Measurements from ENCODE around the gene B3GNT2. TPM values are rescaled to one million over a fixed set of nuclear protein-coding genes. Genes with fewer than 3 reads are reported as not detected.
"Not testable (repeated sequence)": the region's sequence is repeated elsewhere in the genome, so short reads cannot be mapped to it uniquely, and the experiment has no call there.

Gene B3GNT2, protein sequence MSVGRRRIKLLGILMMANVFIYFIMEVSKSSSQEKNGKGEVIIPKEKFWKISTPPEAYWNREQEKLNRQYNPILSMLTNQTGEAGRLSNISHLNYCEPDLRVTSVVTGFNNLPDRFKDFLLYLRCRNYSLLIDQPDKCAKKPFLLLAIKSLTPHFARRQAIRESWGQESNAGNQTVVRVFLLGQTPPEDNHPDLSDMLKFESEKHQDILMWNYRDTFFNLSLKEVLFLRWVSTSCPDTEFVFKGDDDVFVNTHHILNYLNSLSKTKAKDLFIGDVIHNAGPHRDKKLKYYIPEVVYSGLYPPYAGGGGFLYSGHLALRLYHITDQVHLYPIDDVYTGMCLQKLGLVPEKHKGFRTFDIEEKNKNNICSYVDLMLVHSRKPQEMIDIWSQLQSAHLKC
- 36.7 and 37.0 TPM in 2 replicates for total RNA-seq

GRCh38 chr2:62195421-62196277 is at the start of gene B3GNT2:
B3GNT2 (plus strand) TSS chr2:62196115; CDS start chr2:62222221, 26,106 bp downstream.
- intact Hi-C loops (cut with micrococcal nuclease): loop anchor here (1.0 to 10.0 kb wide), 11 partner anchors 109 to 1662 kb away; partner anchors contain the start of genes EHBP1, MDH1, PAPOLG and PEX13

DNA sequence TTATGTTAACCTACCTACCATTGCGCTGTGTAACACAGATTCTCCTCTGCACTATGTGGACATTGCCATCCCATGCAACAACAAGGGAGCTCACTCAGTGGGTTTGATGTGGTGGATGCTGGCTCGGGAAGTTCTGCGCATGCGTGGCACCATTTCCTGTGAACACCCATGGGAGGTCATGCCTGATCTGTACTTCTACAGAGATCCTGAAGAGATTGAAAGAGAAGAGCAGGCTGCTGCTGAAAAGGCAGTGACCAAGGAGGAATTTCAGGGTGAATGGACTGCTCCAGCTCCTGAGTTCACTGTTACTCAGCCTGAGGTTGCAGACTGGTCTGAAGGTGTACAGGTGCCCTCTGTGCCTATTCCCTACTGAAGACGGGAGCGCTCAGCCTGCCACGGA is 49.1 kb upstream of the B3GNT2 start:
- intact Hi-C loops (cut with micrococcal nuclease): not testable (repeated sequence)

- intact Hi-C loops (cut with micrococcal nuclease): no loop called here
These were observed 48.2 kb upstream of the B3GNT2 start for GRCh38 chr2:62147610-62148301.

GRCh38 chr2:62149708-62150107 is 46.2 kb upstream of the B3GNT2 start:
- intact Hi-C loops (cut with micrococcal nuclease): no loop called here

GRCh38 chr2:62150597-62151305 is 45.2 kb upstream of the B3GNT2 start:
- intact Hi-C loops (cut with micrococcal nuclease): no loop called here

DNA sequence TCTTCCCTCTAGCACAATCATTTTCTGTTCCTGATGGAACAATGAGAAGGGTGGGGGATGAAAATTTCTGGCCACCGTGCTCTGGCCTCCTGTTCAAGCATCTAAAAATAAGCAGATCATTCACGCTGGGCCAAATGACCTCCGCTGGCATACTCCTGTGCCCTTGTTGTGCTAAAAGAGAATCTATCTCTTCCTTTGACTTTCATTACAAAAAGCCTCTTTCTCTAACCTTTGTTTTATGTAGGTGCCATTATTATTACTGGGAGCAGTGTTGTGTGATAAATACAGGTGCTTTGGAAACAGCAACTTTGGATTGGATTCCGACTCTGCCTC is 44.6 kb upstream of the B3GNT2 start:
- intact Hi-C loops (cut with micrococcal nuclease): no loop called here

- intact Hi-C loops (cut with micrococcal nuclease): no loop called here
These were observed 43.9 kb upstream of the B3GNT2 start for GRCh38 chr2:62152000-62152399.

DNA sequence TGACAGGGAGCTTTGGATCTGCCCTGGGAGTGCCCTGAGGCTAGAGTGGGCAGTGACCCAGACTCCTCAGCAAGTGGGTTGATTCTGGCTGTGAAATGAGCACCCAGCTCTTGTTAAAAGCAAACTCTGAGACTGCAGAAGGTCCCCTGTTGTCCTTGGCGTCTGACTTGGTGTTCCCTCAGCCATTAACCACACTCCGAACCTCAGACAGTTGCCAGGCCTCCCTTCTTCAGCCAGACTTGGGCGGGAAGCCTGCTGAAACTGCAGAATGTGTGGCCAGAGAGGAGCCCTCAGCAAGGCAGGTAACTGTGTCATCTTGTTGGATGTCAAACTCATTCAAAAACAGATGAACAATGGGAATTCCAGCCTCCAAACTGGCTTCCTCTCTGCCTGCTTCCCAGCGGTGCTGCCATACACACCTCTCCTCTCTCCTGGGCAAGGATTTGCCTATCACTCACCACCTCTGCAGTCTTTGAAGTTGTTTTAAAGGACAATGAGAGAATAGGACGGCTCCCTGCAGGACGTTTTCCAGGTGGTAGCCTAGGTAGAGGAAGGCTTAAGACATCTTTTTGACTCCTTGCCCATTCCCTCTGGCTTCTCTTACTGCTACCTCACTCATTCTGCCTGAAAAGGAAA is 38.9 kb upstream of the B3GNT2 start:
- intact Hi-C loops (cut with micrococcal nuclease): no loop called here

DNA sequence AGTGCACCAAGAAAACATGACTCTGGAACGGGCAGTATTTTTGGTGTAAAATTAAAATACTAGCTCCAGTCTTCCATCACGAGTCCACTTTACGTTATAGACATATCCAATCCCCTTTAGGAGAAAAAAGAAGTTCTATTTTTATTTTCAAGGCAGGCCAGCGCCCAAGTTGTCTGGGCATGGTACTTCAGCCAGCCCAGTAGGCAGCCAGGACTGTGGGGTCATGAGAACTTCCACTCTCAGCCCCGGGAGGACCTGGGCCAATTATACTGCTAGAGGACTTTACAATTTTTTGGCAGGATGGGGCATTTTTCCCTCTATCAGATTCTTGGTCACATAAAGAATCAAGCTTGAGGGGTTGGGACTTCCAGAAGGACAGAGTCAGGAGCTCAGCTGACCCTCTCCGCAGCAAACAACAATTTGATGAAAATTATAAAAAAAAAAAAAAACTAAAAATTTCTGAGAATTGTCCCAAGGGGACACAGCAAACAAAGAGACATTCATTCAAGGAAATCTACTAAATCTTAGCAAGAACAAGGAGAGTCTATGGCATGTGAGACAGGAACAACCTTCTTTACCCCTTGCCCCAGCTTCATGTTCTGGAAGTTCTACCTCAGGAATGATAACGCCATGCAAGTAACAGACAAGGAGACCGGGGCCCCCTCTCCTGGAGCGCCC is 37.3 kb upstream of the B3GNT2 start:
- intact Hi-C loops (cut with micrococcal nuclease): no loop called here

- intact Hi-C loops (cut with micrococcal nuclease): loop anchor here (10.0 kb wide), 1 partner anchor 254 kb away; no protein-coding TSS in a partner anchor
These were observed 35.2 kb upstream of the B3GNT2 start for GRCh38 chr2:62160691-62161090.

DNA sequence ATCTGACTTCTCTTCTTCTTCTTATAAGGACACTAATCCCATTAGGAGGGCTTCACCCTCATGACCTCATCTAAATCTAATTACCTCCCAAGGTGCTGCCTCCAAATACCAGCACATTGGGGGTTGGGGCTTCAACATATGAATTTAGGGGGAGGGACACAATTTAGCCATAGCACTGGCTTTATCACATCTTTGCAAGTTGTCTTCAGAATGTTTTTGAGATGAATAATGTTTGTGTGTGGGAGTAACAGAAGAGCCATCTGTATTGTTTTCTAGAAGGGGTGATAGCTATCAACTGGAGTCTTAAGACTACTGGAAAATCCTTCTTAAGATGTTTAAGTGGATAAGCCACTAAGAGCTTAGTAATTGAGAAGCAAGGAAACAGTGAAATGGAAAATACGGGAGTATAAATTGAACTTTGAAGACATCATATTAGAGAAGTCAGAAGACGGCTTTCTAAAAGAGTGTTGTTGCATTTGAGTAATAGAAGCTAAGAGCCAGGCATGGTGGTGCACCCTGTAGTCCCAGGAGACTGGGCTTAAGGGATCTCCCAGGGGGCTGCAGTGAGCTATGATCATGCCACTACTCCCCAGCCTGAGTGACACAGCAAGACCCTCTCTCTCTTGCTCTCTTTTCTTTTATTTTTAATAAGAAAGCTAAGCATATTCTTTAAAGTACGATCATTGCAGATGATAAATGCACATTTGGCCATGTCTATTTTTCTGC is 32.6 kb upstream of the B3GNT2 start:
- intact Hi-C loops (cut with micrococcal nuclease): loop anchor here (10.0 kb wide), 1 partner anchor 252 kb away; no protein-coding TSS in a partner anchor

- intact Hi-C loops (cut with micrococcal nuclease): loop anchor here (10.0 kb wide), 1 partner anchor 251 kb away; no protein-coding TSS in a partner anchor
These were observed 32.1 kb upstream of the B3GNT2 start for GRCh38 chr2:62163834-62164233.

GRCh38 chr2:62175728-62176127 is 20.2 kb upstream of the B3GNT2 start:
- intact Hi-C loops (cut with micrococcal nuclease): no loop called here

- intact Hi-C loops (cut with micrococcal nuclease): no loop called here
These were observed 19.1 kb upstream of the B3GNT2 start for GRCh38 chr2:62176801-62177200.

GRCh38 chr2:62177392-62178049 is 18.4 kb upstream of the B3GNT2 start:
- intact Hi-C loops (cut with micrococcal nuclease): no loop called here

GRCh38 chr2:62178741-62179271 is 17.1 kb upstream of the B3GNT2 start:
- intact Hi-C loops (cut with micrococcal nuclease): no loop called here

- intact Hi-C loops (cut with micrococcal nuclease): no loop called here
These were observed 14.9 kb upstream of the B3GNT2 start for GRCh38 chr2:62180975-62181374.

DNA sequence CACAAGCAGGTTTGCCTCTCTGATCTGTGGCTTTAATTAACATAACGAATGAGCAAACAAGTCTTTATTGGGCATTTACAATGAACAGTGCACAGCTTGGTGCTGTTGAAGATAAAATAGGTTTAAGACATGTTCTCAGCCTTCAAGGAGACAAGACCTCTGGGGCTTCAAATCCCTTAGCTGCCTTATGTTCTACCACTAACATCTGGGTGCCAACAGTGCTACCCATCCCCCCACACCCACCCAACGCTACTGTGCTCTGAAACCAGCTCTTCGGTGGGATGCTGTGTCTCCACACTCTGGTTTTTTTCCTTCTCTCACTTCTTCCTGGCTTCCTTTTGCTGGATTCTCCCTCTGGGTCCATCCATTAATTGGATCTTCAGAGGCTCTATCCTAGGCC is 14.1 kb upstream of the B3GNT2 start:
- intact Hi-C loops (cut with micrococcal nuclease): no loop called here
